Right hindlimb (tissue), 1 donor: Measurements from ENCODE around the gene GFPT1.
A peak's percentile ranks its signal among the peaks of the same experiment; 100 is the strongest.

ENCODE experiments used
- DNase-seq: peaks from one replicate; pipeline ENCODE4 v3.0.0-alpha.2; 2018

The GFPT1 gene

DNA sequence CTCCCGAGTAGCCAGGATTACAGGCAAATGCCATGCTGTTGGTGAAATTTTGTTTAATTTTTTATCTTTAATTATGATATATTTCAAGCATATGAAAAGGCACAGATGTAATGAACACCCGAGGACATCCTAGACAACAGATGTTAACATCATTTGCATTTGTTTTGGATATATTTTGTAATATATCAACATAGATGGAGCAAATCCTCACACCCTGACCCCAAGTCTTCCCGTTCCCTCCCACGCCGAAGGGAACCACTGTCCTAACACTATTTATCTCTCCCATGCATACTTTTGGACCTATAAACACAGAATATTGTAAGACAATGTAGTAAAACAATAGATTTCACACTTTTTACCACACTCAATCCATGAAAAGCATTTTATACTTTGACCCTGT is 99.5 kb downstream of the GFPT1 start:
- DNase-seq, result no peak

DNA sequence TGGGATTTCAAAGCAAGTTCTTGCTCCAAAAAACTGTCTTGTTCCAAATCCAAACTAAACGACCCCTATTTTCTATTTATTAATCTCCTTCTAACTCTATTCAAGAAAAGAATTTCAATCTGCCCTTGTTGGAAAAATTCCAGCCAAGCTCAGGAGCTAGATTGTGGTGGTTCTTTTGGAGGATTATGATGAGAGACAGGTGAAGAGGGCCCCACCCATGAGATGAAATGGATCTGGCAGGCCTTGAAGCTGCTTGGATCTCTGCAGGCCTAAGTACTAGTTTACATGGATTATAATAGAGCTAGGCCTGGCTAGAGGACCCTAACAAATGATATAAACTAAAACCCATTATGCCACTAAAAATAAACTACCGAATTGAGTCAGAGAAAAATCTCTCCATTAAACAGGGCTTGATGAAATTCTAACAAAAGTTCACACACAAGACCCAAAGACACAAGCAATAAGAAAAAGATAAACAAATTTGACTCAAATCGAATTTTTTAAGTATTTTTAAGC is 101.6 kb downstream of the GFPT1 start:
- DNase-seq, result no peak

GRCh38 chr2:69280796-69281412 is 106.1 kb downstream of the GFPT1 start:
- no peak for DNase-seq

- peak; percentile 63 for DNase-seq
These were observed 106.9 kb downstream of the GFPT1 start for GRCh38 chr2:69279931-69280681.

- no peak for DNase-seq
These were observed 107.8 kb downstream of the GFPT1 start for GRCh38 chr2:69279211-69279610.

GRCh38 chr2:69278366-69278765 is 108.7 kb downstream of the GFPT1 start:
- DNase-seq, result no peak

DNA sequence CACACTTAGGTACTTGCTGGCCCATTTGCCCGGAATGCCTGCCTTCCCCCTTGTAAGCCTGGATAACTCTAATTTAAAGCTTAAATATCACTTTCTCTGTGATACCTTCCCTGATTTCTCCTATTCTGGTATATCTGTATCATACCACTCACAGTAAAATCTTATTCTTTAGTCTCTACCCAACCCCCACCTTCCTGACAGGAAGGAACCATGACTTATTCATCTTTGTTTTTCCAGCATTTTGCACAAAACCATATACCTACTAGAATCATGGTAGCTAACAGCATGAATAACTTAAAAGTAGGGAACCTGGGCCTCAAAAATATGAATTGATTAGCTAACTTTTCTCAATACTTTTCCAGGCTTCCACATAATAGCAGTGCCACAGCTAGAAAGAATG is 111.5 kb downstream of the GFPT1 start:
- no peak for DNase-seq

DNA sequence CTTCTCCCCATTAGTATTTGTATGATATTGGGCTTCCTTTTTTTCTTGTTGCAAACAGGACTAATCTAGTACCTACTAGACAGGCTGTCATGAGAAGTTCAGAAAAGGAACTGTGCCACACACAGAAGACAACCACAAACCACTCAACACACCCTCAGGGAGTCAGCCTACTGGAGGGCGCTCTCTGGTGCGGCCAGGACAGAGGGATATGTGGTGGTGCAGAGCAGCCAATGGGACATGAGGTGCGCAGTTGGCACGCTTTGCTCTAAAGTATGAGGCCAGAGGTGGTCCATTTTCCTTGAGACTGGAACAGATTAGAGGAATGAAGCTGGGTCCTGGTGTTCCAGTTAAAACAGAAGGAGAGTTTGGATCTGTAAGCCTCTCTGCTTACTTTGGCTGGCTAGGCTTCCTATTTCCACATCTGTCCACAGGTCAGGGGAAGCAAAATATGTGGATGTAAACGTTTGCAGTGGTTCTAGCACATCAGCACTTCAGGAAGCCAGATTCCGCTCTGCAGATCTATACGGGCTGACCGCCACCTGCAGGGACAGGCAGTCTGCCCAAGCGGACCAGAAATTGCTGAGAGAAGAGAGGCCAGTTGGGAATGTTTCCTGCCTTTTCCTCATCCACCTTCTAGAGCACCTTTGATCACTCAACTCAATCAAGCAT is 114.1 kb downstream of the GFPT1 start:
- peak; percentile 74 for DNase-seq

GRCh38 chr2:69271831-69272257 is 115.2 kb downstream of the GFPT1 start:
- DNase-seq, result no peak
